GM12865 (cell line): ENCODE data around the gene G6PD.

Experiments
- DNase-seq: peaks from one replicate; pipeline ENCODE4 v3.0.0; 2010; ENCODE audit warnings: low read depth
- H3K4me3 ChIP-seq: 2 replicates; pipeline ENCODE4 v1.5.1; 2011; ENCODE audit warnings: mild to moderate bottlenecking, low read depth, low read length, control low read depth
- CTCF ChIP-seq: IDR thresholded peaks from 2 replicates; pipeline ENCODE4 v1.5.1; 2011; ENCODE audit warnings: low read length, control low read depth, low read depth, inconsistent platforms; ENCODE audit not compliant: insufficient read depth; ENCODE audit errors: missing control alignments

G6PD gene

DNA sequence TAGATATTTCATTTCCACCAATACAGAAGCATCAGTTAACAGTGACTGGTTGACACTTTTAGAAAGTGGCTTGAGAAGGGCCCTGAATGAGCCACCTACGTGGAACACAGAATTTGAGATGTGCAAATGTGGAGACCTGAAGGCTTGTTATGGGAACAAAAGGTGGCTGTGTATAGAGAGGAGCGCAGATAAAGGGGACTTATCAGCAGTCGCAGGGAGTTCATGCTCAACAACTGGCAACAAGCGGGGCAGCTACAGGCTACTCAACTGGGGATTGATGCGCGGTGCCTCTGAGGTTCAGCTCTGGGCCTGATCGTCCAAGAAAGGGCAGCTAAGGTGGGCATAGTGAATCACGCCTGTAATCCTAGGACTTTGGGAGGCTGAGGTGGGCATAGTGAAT is 27.3 kb downstream of the G6PD start:
- DNase-seq = no peak
- no peak for TF ChIP-seq CTCF
- no peak overlapping the region for H3K4me3 ChIP-seq

- DNase-seq = no peak
- TF ChIP-seq CTCF = no peak
- no peak overlapping the region for H3K4me3 ChIP-seq
Observed at GRCh38 chrX:154517101-154517781, 29.4 kb downstream of the G6PD start.

DNA sequence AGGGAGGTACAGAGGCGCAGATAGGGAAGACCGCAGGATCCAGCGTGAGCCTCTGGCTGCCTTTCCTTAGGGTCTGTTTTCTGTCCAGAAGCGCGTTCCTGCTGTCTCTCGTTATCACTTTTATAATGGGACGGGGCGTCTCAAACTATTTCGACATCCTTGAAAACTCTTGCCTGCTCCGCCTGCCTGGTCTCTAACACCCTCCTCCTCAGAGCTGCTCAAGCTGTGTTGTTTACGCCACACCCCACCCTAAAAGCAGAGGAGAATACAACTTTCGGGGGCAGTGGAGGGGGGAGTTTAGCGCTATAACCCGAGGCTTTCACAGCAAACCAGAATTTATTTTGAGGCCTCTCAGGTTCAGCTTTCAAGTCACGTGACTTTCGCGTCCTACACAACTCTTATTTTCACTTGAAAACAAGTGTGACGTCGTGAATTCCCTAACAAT is 30.0 kb downstream of the G6PD start:
- H3K4me3 ChIP-seq = peak overlapping the region; percentile 74
- TF ChIP-seq CTCF = no peak
- DNase-seq = no peak

GRCh38 chrX:154515966-154516655 is 30.5 kb downstream of the G6PD start, which contains the start of gene FAM3A:
Gene FAM3A (minus strand): TSS chrX:154516232. CDS start chrX:154515772, 460 bp downstream.
- H3K4me3 ChIP-seq = peak within 1 kb of the TSS; percentile 83
- DNase-seq = peak; percentile 95
- TF ChIP-seq CTCF = no peak

DNA sequence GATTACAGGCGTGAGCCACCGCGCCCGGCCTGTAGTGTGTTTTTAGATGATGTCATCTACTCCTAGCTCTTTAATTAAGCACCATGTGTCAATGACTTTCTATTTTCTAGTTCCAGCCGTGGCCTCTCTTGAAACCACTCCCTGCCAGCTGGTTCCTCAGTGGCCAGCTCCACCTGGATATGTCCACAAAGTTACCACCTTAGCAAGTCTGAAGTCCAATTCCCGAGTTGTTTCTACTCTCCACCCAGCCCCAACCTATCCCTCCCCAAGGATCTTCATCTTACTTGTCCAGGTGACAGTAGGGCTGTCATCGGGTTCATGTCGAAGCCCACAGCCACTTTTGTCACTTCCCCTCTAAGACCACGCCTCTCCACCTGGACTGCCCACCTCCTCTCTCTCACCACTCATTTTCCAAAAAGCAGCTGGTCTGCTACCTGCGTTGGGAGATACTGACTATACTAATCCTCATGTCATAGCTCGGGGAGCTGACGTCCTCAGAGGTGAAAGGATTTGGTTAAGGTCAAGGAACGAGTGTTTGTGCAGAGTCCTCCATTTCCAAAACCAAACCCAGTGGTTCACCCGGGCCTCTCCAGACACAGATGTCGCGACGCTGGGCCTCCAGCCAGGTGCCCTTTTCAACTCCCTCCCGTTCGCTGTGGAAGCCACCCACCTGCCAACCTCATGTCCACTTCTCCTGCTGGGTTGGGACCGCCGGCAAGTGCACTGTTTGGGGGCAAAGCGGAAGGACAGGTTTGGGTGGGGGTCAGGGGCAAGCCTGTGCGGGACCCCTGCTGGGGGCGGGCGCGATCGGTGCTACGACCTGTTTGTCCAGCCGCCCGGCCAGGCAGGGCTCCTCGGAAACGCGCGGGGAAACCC is 31.3 kb downstream of the G6PD start:
- peak; percentile 55 for DNase-seq
- peak overlapping the region; percentile 83 for H3K4me3 ChIP-seq
- TF ChIP-seq CTCF = no peak

GRCh38 chrX:154513716-154514115 is 32.9 kb downstream of the G6PD start:
- no peak overlapping the region for H3K4me3 ChIP-seq
- no peak for DNase-seq
- no peak for TF ChIP-seq CTCF
